ENCODE results near the gene SS18L1. TPM values are rescaled to one million over a fixed set of nuclear protein-coding genes. Genes with fewer than 3 reads are reported as not detected.

SS18L1 gene
- total and polyA plus RNA-seq, 2 experiments from 2014 or later, result 6.5 to 32.6 TPM

DNA sequence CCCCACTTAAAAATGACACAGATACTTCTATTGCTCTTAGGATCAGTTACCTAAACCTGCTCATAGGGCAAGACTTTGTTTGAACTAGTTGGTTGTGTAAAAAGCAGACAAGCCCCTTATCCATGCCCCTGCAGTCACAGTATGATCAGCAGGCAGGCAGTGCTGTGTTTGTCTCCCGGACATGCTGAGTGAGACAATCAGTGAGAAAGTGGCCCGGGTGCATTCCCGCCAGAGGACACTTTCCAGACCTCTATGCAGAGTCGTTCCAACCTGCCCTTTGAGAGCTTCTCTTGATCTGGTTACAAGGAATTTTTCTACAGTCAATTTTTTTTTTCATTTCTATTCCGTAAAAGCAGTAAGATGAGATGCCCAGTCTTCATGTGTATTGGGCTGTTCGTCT is 15.1 kb upstream of the SS18L1 start:
- TF ChIP-seq POLR2AphosphoS5 (IDR thresholded peaks at IDR 0.05; ENCODE audit: low read depth), result no peak
- no peak for TF ChIP-seq JUNB (IDR thresholded peaks at IDR 0.05; ENCODE audit: unreplicated experiment)
- TF ChIP-seq STAT1 (IDR thresholded peaks at IDR 0.05; ENCODE audit: unreplicated experiment), result no peak
- no peak for TF ChIP-seq NANOG (IDR thresholded peaks at IDR 0.05; ENCODE audit: borderline replicate concordance)
- TF ChIP-seq, protein P1, sequence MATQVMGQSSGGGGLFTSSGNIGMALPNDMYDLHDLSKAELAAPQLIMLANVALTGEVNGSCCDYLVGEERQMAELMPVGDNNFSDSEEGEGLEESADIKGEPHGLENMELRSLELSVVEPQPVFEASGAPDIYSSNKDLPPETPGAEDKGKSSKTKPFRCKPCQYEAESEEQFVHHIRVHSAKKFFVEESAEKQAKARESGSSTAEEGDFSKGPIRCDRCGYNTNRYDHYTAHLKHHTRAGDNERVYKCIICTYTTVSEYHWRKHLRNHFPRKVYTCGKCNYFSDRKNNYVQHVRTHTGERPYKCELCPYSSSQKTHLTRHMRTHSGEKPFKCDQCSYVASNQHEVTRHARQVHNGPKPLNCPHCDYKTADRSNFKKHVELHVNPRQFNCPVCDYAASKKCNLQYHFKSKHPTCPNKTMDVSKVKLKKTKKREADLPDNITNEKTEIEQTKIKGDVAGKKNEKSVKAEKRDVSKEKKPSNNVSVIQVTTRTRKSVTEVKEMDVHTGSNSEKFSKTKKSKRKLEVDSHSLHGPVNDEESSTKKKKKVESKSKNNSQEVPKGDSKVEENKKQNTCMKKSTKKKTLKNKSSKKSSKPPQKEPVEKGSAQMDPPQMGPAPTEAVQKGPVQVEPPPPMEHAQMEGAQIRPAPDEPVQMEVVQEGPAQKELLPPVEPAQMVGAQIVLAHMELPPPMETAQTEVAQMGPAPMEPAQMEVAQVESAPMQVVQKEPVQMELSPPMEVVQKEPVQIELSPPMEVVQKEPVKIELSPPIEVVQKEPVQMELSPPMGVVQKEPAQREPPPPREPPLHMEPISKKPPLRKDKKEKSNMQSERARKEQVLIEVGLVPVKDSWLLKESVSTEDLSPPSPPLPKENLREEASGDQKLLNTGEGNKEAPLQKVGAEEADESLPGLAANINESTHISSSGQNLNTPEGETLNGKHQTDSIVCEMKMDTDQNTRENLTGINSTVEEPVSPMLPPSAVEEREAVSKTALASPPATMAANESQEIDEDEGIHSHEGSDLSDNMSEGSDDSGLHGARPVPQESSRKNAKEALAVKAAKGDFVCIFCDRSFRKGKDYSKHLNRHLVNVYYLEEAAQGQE (IDR thresholded peaks at IDR 0.05; ENCODE audit: unreplicated experiment), result no peak
- no peak for TF ChIP-seq ZNF331 (CRISPR knock-in tag; IDR thresholded peaks at IDR 0.05; ENCODE audit: low read depth)
- TF ChIP-seq, protein P2, sequence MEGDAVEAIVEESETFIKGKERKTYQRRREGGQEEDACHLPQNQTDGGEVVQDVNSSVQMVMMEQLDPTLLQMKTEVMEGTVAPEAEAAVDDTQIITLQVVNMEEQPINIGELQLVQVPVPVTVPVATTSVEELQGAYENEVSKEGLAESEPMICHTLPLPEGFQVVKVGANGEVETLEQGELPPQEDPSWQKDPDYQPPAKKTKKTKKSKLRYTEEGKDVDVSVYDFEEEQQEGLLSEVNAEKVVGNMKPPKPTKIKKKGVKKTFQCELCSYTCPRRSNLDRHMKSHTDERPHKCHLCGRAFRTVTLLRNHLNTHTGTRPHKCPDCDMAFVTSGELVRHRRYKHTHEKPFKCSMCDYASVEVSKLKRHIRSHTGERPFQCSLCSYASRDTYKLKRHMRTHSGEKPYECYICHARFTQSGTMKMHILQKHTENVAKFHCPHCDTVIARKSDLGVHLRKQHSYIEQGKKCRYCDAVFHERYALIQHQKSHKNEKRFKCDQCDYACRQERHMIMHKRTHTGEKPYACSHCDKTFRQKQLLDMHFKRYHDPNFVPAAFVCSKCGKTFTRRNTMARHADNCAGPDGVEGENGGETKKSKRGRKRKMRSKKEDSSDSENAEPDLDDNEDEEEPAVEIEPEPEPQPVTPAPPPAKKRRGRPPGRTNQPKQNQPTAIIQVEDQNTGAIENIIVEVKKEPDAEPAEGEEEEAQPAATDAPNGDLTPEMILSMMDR (conservative IDR thresholded peaks at IDR 0.05; ENCODE audit: low read depth in 2 of 2), result no peak
- TF ChIP-seq, protein P3, sequence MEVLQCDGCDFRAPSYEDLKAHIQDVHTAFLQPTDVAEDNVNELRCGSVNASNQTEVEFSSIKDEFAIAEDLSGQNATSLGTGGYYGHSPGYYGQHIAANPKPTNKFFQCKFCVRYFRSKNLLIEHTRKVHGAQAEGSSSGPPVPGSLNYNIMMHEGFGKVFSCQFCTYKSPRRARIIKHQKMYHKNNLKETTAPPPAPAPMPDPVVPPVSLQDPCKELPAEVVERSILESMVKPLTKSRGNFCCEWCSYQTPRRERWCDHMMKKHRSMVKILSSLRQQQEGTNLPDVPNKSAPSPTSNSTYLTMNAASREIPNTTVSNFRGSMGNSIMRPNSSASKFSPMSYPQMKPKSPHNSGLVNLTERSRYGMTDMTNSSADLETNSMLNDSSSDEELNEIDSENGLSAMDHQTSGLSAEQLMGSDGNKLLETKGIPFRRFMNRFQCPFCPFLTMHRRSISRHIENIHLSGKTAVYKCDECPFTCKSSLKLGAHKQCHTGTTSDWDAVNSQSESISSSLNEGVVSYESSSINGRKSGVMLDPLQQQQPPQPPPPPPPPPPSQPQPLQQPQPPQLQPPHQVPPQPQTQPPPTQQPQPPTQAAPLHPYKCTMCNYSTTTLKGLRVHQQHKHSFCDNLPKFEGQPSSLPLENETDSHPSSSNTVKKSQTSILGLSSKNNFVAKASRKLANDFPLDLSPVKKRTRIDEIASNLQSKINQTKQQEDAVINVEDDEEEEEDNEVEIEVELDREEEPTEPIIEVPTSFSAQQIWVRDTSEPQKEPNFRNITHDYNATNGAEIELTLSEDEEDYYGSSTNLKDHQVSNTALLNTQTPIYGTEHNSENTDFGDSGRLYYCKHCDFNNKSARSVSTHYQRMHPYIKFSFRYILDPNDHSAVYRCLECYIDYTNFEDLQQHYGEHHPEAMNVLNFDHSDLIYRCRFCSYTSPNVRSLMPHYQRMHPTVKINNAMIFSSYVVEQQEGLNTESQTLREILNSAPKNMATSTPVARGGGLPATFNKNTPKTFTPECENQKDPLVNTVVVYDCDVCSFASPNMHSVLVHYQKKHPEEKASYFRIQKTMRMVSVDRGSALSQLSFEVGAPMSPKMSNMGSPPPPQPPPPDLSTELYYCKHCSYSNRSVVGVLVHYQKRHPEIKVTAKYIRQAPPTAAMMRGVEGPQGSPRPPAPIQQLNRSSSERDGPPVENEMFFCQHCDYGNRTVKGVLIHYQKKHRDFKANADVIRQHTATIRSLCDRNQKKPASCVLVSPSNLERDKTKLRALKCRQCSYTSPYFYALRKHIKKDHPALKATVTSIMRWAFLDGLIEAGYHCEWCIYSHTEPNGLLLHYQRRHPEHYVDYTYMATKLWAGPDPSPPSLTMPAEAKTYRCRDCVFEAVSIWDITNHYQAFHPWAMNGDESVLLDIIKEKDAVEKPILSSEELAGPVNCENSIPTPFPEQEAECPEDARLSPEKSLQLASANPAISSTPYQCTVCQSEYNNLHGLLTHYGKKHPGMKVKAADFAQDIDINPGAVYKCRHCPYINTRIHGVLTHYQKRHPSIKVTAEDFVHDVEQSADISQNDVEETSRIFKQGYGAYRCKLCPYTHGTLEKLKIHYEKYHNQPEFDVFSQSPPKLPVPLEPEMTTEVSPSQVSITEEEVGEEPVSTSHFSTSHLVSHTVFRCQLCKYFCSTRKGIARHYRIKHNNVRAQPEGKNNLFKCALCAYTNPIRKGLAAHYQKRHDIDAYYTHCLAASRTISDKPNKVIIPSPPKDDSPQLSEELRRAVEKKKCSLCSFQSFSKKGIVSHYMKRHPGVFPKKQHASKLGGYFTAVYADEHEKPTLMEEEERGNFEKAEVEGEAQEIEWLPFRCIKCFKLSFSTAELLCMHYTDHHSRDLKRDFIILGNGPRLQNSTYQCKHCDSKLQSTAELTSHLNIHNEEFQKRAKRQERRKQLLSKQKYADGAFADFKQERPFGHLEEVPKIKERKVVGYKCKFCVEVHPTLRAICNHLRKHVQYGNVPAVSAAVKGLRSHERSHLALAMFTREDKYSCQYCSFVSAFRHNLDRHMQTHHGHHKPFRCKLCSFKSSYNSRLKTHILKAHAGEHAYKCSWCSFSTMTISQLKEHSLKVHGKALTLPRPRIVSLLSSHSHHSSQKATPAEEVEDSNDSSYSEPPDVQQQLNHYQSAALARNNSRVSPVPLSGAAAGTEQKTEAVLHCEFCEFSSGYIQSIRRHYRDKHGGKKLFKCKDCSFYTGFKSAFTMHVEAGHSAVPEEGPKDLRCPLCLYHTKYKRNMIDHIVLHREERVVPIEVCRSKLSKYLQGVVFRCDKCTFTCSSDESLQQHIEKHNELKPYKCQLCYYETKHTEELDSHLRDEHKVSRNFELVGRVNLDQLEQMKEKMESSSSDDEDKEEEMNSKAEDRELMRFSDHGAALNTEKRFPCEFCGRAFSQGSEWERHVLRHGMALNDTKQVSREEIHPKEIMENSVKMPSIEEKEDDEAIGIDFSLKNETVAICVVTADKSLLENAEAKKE (CRISPR knock-in tag; IDR thresholded peaks at IDR 0.05), result no peak
- no peak for TF ChIP-seq EZH2phosphoT487 (IDR thresholded peaks at IDR 0.05; ENCODE audit: unreplicated experiment)
- no peak for TF ChIP-seq CREB1 (CRISPR knock-in tag; IDR thresholded peaks at IDR 0.05; ENCODE audit: low read depth)
- TF ChIP-seq, protein P4, sequence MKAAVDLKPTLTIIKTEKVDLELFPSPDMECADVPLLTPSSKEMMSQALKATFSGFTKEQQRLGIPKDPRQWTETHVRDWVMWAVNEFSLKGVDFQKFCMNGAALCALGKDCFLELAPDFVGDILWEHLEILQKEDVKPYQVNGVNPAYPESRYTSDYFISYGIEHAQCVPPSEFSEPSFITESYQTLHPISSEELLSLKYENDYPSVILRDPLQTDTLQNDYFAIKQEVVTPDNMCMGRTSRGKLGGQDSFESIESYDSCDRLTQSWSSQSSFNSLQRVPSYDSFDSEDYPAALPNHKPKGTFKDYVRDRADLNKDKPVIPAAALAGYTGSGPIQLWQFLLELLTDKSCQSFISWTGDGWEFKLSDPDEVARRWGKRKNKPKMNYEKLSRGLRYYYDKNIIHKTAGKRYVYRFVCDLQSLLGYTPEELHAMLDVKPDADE (IDR thresholded peaks at IDR 0.05), result no peak
- TF ChIP-seq ZNF114 (CRISPR knock-in tag; IDR thresholded peaks at IDR 0.05), result no peak
- no peak for TF ChIP-seq EZH2 (IDR thresholded peaks at IDR 0.05; ENCODE audit: low read depth, unreplicated experiment)
- peaks cover 55% of the 10 kb centered on the region for H3K79me2 ChIP-seq (replicated peaks; ENCODE audit: insufficient read depth)
- Mint-ChIP-seq H3K4me3 (no peak overlapping the region), H3K27me3 (ENCODE audit: insufficient read depth, low read depth, poor library complexity) (peaks cover 12% of the 10 kb centered on the region), H3K27ac (no peak overlapping the region), H3K36me3 (ENCODE audit: low read depth) (peaks cover 95% of the 10 kb centered on the region), H3K9me3 (no peaks in the 10 kb centered on the region; the same call in 2 of the 3 replicates), H3K4me1 (peaks cover 11% of the 10 kb centered on the region)
- H3K4me2 ChIP-seq, result no peak overlapping the region
- H3K27me3 ChIP-seq (ENCODE audit: insufficient read depth), result no peaks in the 10 kb centered on the region
- no peak overlapping the region for H3K4me3 ChIP-seq
- H3K9me2 ChIP-seq (ENCODE audit: insufficient read depth), result no peaks in the 10 kb centered on the region
- H2AFZ ChIP-seq, result no peak overlapping the region
- no peak overlapping the region for H3K27ac ChIP-seq (ENCODE audit: low read depth)
- DNase-seq (ENCODE audit: low spot score) (no peak), ATAC-seq (no peak)
- peaks cover 5% of the 10 kb centered on the region for H3F3A ChIP-seq (replicated peaks; ENCODE audit: low read depth)
- peaks cover 7% of the 10 kb centered on the region; the same call in 1 of the 2 replicates for H3K4me1 ChIP-seq (ENCODE audit: insufficient read depth)
- peaks cover 42% of the 10 kb centered on the region for H4K20me1 ChIP-seq (replicated peaks; ENCODE audit: insufficient read depth)
- H3K36me3 ChIP-seq (ENCODE audit: insufficient read depth), result peaks cover 64% of the 10 kb centered on the region
